Astrocyte of the spinal cord (primary cell): ENCODE data around the gene PLCH1.
"Not testable (repeated sequence)": the region's sequence is repeated elsewhere in the genome, so short reads cannot be mapped to it uniquely, and the experiment has no call there.

Experiments used
- DNase-seq: peaks from one replicate; pipeline ENCODE4 v3.0.0; 2011; ENCODE audit warnings: low read depth, low spot score
- H3K4me3 ChIP-seq: 2 replicates; pipeline ENCODE4 v1.5.1; 2011; ENCODE audit warnings: low read depth, mild to moderate bottlenecking, low read length, moderate library complexity
- in situ Hi-C: cut with HindIII; loops from 2 replicates; pipeline ENCODE4 v1.10.0; 2017; ENCODE audit warnings: low sequenced_read_pairs
- TF ChIP-seq, protein P1 (sequence below): IDR thresholded peaks from 2 replicates; pipeline ENCODE4 v1.5.1; 2012; ENCODE audit warnings: low read depth, mild to moderate bottlenecking, low read length, inconsistent platforms

Gene PLCH1

GRCh38 chr3:155407331-155407730 is 337.5 kb downstream of the PLCH1 start:
- DNase-seq: no peak
- H3K4me3 ChIP-seq: no peak overlapping the region
- in situ Hi-C loops: no loop called here
- TF ChIP-seq, protein P1, sequence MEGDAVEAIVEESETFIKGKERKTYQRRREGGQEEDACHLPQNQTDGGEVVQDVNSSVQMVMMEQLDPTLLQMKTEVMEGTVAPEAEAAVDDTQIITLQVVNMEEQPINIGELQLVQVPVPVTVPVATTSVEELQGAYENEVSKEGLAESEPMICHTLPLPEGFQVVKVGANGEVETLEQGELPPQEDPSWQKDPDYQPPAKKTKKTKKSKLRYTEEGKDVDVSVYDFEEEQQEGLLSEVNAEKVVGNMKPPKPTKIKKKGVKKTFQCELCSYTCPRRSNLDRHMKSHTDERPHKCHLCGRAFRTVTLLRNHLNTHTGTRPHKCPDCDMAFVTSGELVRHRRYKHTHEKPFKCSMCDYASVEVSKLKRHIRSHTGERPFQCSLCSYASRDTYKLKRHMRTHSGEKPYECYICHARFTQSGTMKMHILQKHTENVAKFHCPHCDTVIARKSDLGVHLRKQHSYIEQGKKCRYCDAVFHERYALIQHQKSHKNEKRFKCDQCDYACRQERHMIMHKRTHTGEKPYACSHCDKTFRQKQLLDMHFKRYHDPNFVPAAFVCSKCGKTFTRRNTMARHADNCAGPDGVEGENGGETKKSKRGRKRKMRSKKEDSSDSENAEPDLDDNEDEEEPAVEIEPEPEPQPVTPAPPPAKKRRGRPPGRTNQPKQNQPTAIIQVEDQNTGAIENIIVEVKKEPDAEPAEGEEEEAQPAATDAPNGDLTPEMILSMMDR: no peak

DNA sequence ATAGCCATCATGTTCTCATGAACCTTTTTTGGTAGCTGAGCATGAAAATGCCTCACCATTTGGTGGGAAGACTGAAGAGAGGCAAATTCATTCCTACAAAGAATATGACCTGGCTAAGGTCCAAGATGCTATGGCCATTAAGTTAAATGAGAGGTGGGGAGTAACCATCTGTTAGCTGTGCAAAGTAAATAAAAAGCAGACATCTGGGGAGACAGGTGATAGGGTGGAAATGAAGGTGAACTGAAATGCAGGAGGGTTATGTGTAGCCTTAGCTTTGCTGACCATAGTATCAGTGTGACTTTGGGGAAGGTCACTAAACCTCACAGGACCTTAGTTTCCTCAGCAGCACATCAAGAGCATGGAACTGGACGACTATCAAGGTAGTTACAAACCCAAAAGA is 340.4 kb downstream of the PLCH1 start:
- TF ChIP-seq, protein P1: no peak
- H3K4me3 ChIP-seq: no peak overlapping the region
- in situ Hi-C loops: no loop called here
- DNase-seq: no peak

GRCh38 chr3:155402656-155403055 is 342.2 kb downstream of the PLCH1 start:
- no peak for DNase-seq
- TF ChIP-seq, protein P1: no peak
- in situ Hi-C loops: no loop called here
- no peak overlapping the region for H3K4me3 ChIP-seq

DNA sequence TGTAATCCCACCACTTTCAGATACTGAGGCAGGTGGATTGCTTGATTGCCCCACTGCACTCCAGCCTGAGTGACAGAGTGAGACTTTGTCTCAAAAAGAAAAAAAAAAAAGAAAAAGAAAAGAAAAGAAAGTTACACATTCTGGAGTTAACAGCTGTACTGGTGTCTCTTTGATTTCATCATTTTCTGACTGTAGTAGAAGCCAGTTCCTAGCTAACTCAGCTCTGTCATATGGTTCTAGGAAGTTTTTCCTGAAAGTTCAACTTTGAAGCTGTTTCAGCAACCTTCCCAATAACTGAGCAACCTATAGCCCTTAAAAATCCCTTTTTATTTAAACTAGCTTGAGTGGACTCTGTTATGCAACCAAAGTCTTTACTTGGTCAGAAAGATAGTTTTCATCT is 346.8 kb downstream of the PLCH1 start:
- no peak for DNase-seq
- no peak overlapping the region for H3K4me3 ChIP-seq
- in situ Hi-C loops: no loop called here
- TF ChIP-seq, protein P1: no peak

GRCh38 chr3:155394896-155395295 is 350.0 kb downstream of the PLCH1 start:
- in situ Hi-C loops, DNase-seq, H3K4me3 ChIP-seq: not testable (repeated sequence)

- TF ChIP-seq, protein P1: no peak
- DNase-seq: no peak
- no peak overlapping the region for H3K4me3 ChIP-seq
- in situ Hi-C loops: no loop called here
Measured at GRCh38 chr3:155394240-155394639, 350.6 kb downstream of the PLCH1 start.

DNA sequence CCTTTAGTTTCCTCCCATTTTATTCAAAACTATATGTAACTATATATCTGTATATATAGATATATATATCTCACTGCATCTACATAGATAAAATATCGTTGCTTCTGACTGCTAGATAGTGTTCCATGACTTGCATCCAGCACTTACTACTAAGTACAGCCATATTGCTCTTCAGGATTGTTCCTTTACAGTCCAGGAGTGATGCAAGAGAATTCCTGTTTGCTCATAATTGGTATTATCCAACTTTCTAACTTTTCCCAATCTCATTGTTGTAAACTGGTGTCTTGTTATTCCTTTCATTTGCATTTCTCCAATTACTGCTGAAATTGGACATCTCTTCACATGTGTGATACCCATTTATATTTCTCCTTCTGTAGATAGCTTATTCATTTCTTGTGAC is 351.6 kb downstream of the PLCH1 start:
- DNase-seq: no peak
- TF ChIP-seq, protein P1: no peak
- in situ Hi-C loops: no loop called here
- H3K4me3 ChIP-seq: no peak overlapping the region
